HFFc6 (cell line): ENCODE data around the gene EPN3. TPM values are rescaled to one million over a fixed set of nuclear protein-coding genes. Genes with fewer than 3 reads are reported as not detected.

Experiments used
- DNase-seq: peaks from one replicate; pipeline ENCODE4 v3.0.0-alpha.2; 2018
- H3K27ac Mint-ChIP-seq: 2 replicates; pipeline ENCODE4 v1.8.0; 2020; ENCODE audit warnings: mild to moderate bottlenecking, mixed read lengths
- H3K27me3 Mint-ChIP-seq: 2 replicates; pipeline ENCODE4 v1.8.0; 2021; ENCODE audit warnings: mild to moderate bottlenecking, moderate library complexity, mixed read lengths; ENCODE audit not compliant: insufficient read depth
- H3K36me3 Mint-ChIP-seq: 2 replicates; pipeline ENCODE4 v1.8.0; 2021; ENCODE audit warnings: low read depth, mixed read lengths
- H3K4me1 Mint-ChIP-seq: 2 replicates; pipeline ENCODE4 v1.8.0; 2020; ENCODE audit warnings: low read depth, mixed read lengths
- H3K4me3 Mint-ChIP-seq: 2 replicates; pipeline ENCODE4 v1.8.0; 2020; ENCODE audit warnings: mild to moderate bottlenecking, moderate library complexity, mixed read lengths
- H3K9me3 Mint-ChIP-seq: 2 replicates; pipeline ENCODE4 v1.8.0; 2020; ENCODE audit warnings: mild to moderate bottlenecking, mixed read lengths
- total RNA-seq, 6 experiments: library from RNA; stranded (reverse); fragmentation: NEBNext Ultra II Directional; extraction: Animal tissue kit (Norgen Biotek cat#: 25700); gene quantifications; 2 replicates in 1 of 6; 3 replicates in 5 of 6; pipeline ENCODE4 v1.2.3, GENCODE V29; 2021
- TF ChIP-seq, protein P1 (sequence below): fragments of 200-600 bp; sonication (generic); IDR thresholded peaks from 2 replicates; pipeline ENCODE4 v1.5.0; 2021; ENCODE audit warnings: antibody characterized with exemption, mild to moderate bottlenecking

EPN3 gene
- total RNA-seq, 6 experiments from 2014 or later: 0.05 TPM; not detected in 5

DNA sequence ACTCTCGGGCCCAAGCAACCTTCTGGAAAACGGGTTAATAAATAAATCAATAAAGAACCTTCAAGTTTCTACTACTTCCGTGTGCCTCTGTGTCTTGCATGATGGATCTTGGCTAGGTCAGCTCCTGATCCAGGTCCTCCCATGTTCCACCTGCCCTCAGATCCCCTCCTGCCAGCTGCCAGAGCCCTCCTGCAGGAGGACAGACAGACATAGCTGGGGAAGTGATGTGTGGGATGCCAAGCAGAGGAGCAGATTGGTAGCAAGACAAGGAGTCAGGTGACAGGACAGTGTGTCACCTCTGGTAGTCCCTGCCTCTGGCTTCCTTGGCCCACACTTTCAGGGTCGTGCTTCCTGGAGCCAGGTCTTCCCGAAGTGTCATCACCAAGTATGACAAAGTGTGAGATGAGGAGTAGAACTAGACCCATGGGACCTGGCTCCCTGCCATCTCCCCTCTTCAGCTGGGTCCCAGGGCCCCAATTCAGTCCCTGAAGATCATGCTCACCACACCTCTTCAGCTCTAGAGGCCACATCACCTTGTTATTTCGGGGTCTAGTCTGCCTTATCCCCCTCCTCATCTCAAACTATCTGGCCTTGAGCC lies 1.0 kb upstream of the EPN3 start:
- H3K27ac Mint-ChIP-seq: no peak overlapping the region
- H3K4me3 Mint-ChIP-seq: no peak overlapping the region
- DNase-seq: no peak
- H3K27me3 Mint-ChIP-seq: peaks cover 47% of the 10 kb centered on the region
- H3K4me1 Mint-ChIP-seq: peaks cover 16% of the 10 kb centered on the region
- H3K9me3 Mint-ChIP-seq: no peaks in the 10 kb centered on the region
- H3K36me3 Mint-ChIP-seq: no peaks in the 10 kb centered on the region
- TF ChIP-seq, protein P1, sequence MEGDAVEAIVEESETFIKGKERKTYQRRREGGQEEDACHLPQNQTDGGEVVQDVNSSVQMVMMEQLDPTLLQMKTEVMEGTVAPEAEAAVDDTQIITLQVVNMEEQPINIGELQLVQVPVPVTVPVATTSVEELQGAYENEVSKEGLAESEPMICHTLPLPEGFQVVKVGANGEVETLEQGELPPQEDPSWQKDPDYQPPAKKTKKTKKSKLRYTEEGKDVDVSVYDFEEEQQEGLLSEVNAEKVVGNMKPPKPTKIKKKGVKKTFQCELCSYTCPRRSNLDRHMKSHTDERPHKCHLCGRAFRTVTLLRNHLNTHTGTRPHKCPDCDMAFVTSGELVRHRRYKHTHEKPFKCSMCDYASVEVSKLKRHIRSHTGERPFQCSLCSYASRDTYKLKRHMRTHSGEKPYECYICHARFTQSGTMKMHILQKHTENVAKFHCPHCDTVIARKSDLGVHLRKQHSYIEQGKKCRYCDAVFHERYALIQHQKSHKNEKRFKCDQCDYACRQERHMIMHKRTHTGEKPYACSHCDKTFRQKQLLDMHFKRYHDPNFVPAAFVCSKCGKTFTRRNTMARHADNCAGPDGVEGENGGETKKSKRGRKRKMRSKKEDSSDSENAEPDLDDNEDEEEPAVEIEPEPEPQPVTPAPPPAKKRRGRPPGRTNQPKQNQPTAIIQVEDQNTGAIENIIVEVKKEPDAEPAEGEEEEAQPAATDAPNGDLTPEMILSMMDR: no peak

DNA sequence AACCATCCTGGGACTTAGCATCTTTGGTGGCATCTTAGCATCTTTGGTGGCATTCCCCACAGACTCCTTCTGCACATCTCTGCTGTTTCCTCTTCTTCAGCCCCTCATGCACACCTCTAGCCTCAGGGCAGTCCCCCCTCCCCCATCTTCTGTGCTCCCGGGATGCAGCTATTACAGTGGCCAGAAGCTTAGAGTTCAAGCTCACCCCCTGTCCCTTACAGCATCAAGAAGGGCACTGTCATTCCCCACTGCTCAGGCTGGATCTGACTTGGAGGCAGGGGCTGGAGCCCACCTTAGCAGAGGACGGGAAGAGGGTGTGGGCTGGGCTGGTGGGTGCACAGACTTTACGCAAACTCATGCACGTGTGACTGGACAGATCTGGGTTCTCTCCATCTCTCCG lies 650 bp downstream of the EPN3 start:
- no peak for DNase-seq
- H3K4me3 Mint-ChIP-seq: no peak overlapping the region
- peaks cover 45% of the 10 kb centered on the region for H3K27me3 Mint-ChIP-seq
- H3K27ac Mint-ChIP-seq: no peak overlapping the region
- H3K4me1 Mint-ChIP-seq: peaks cover 16% of the 10 kb centered on the region
- TF ChIP-seq, protein P1: no peak
- no peaks in the 10 kb centered on the region for H3K9me3 Mint-ChIP-seq
- no peaks in the 10 kb centered on the region for H3K36me3 Mint-ChIP-seq

DNA sequence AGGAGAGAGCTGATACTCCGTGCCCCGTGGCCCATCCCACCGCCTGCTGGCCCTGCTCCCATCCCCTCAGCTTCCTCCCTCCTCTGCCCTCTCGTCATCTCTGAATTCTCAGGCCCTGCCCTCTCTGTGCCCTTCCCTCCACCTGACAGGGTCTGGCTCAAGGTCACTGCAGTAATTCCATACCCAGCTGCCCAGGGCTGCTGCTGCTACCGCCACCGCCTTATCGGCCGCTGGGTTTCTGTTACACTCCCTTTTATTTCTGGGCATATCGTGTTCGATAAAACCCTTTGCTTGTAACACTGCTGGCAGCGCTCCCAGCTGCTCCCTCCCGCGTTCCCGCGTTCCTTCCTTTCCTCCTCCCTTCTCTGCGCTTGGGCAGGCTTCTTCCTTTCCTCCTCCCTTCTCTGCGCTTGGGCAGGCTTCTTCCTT lies 1.2 kb downstream of the EPN3 start:
- Mint-ChIP-seq H3K4me3 (peak overlapping the region; percentile 36; the same call in 1 of the 2 replicates), H3K4me1 (peaks cover 16% of the 10 kb centered on the region), H3K36me3 (no peaks in the 10 kb centered on the region), H3K9me3 (no peaks in the 10 kb centered on the region), H3K27ac (no peak overlapping the region), H3K27me3 (peaks cover 45% of the 10 kb centered on the region)
- TF ChIP-seq, protein P1: no peak
- no peak for DNase-seq

DNA sequence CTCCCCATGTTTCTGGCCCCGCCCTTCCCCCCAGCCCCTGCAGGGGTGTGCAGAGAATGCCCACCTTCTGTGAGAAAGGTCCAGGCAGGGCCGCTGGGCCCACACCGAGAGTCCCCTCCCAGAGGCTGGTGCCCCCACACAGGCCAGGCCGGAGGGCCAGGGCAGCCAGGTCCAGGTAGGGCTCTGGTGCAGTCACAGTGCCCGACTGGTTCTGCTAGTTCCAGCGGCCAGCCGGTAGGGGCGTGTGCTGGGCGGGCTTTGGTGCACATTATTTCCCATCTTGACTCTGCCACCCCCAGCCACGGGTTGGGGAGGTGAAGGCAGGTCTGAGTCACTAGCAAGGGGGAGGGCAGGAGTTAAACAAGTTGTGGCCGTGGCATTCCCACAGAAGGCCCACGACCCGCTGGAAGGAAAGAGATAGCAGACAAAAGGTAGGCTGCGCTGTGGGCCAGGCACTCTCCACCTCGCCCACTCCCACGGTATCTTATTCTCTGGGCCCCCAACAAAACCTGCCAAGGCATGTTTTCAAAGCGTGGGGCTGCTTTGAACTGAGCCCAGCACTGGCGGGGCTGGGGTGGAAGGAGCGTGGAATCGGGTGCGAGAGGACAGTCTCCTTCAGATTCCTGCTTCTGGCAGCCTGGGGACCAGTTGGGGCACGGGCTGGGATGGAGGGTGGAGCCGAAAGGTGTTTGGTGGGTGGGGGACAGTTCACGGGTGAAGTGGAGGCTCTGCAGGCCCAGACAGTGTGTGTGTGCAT lies 1.9 kb downstream of the EPN3 start:
- Mint-ChIP-seq H3K27ac (no peak overlapping the region), H3K9me3 (no peaks in the 10 kb centered on the region), H3K27me3 (peaks cover 45% of the 10 kb centered on the region), H3K4me3 (peak overlapping the region; percentile 36; the same call in 1 of the 2 replicates), H3K36me3 (no peaks in the 10 kb centered on the region), H3K4me1 (peaks cover 16% of the 10 kb centered on the region)
- no peak for DNase-seq
- TF ChIP-seq, protein P1: peak; percentile 50

DNA sequence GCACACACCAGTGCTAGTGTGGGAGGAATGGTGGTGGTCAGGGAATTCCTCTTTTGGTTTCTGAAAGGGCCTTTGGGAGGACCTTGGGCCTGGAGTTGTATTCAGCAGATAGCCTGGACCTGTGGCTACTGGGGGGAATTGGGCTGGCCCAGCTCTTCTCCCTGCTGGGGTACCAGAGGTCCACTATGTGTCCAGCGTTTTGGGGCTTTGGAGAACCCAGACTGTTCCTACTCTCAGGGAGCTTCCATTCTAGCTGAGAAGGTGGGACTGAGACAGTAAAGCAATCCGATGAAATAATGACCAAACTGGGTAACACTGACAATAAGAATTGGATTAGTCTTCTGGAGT lies 2.4 kb downstream of the EPN3 start:
- Mint-ChIP-seq H3K27me3 (peaks cover 40% of the 10 kb centered on the region), H3K27ac (no peak overlapping the region)

More for the DNA sequence above, 2.4 kb downstream of the EPN3 start:
- TF ChIP-seq, protein P1: no peak
- no peak for DNase-seq
- Mint-ChIP-seq H3K9me3 (no peaks in the 10 kb centered on the region), H3K4me1 (peaks cover 16% of the 10 kb centered on the region), H3K4me3 (no peak overlapping the region), H3K36me3 (no peaks in the 10 kb centered on the region)
